Fibroblast of skin of back (primary cell): ENCODE measurements around the gene PCDHA2. TPM values are rescaled to one million over a fixed set of nuclear protein-coding genes. Genes with fewer than 3 reads are reported as not detected.
"Not testable (repeated sequence)": the region's sequence is repeated elsewhere in the genome, so short reads cannot be mapped to it uniquely, and the experiment has no call there.

Source experiments
- DNase-seq: peaks from one replicate; pipeline ENCODE4 v3.0.0-alpha.2; 2013
- polyA plus RNA-seq, 2 experiments: library from polyadenylated mRNA; unstranded; fragments of 120-200 nt; gene quantifications; one replicate each; pipeline ENCODE4 v1.2.1, GENCODE V29; 2013; ENCODE audit not compliant: insufficient read length in 2 of 2

PCDHA2 gene
- not detected for polyA plus RNA-seq (2013, experiment 1 of 2; ENCODE audit: insufficient read length)
- 0.04 TPM for polyA plus RNA-seq (2013, experiment 2 of 2; ENCODE audit: insufficient read length)

- DNase-seq = no peak
Observed at GRCh38 chr5:140794595-140795258, at the start of gene PCDHA2. TSS of gene PCDHA2 (plus strand) at chr5:140794852.

DNA sequence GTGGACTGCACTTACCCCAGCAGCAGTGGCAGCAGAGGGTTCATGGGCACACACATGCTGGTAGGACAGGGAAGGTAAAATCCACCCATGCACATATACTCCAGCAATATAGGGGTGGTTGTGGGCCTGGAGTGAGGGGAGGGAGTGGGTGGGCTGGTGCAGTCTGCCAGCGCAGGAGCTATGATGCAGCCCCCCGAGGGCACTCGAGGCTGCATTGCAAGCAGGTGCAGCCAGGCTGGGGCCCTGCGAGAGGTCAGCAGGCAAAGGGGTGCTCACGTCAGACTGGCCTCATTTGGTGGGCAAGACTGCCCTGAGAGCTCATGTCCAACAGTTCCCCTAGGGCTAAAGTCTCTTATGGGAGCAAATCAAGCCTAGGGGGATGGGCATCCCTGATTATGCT, 41.1 kb upstream of the PCDHA2 start:
- no peak for DNase-seq

DNA sequence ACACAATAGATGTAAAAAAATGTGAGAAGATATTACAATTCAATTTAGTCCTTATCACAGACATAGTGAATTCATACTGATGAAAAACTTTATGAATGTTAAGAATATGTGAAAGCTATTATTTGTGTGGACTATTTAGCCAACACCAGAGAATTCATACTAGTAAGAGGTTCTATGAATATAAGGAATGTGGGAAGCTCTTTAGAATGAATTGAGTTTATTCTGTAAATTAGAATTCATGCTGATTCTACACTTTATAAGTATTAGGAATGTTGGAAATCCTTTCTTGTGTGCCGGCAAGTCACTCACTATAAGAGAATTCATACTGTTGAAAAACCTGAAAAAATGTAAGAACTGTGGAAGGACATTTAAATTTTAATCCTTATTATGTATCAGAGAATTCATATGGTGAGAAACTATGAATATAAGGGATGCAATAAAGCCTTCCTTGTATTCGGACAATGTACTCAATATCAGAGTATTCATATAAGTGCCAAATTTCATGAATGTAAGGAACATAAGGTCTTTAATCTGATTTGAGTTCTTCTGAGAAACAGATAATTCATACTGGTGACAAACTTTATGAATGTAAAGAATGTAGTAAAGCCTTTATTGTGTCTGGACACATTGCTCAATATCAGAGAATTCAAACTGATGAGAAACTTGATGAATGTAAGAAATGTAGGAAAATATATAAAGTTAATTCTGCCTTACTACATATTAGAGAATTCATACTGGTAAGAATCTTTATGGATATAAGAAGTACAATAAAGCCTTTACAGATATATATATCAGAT, 30.3 kb upstream of the PCDHA2 start:
- no peak for DNase-seq

GRCh38 chr5:140767444-140767843, 27.2 kb upstream of the PCDHA2 start:
- no peak for DNase-seq

GRCh38 chr5:140780512-140780911, 14.1 kb upstream of the PCDHA2 start:
- DNase-seq = no peak

DNA sequence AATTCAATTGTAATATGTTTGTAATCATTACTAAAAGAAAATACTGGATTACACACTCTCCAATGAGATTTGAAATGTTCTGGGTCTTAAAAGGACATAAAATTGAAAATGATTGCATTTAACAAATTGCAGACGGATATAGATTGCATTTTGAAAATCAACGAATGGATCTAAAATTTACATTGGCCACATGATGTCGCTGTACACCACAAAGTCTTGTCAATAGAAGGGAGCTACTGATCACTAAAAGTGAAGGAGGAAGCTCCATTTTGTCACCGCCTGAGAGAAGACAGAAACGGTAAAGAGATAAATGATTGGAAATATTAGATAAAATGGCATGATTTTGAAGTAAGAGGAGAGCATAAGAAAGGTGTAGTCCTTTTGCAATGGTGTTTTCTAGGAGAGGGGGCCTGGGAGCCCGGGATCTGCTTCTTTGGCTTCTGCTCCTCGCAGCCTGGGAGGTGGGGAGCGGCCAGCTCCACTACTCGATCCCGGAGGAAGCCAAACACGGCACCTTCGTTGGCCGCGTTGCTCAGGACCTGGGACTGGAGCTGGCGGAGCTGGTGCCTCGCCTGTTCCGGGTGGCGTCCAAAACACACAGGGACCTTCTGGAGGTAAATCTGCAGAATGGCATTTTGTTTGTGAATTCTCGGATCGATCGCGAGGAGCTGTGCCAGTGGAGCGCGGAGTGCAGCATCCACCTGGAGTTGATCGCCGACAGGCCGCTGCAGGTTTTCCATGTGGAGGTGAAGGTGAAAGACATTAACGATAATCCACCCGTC, 8.6 kb upstream of the PCDHA2 start, which contains the start of gene PCDHA1:
PCDHA1 (plus strand) TSS at position 236 of the 782 bp plus-strand sequence.
- no peak for DNase-seq

- DNase-seq = not testable (repeated sequence)
Observed at GRCh38 chr5:140787422-140787821, 7.2 kb upstream of the PCDHA2 start.

- DNase-seq = not testable (repeated sequence)
Observed at GRCh38 chr5:140787849-140788504, 6.7 kb upstream of the PCDHA2 start.

DNA sequence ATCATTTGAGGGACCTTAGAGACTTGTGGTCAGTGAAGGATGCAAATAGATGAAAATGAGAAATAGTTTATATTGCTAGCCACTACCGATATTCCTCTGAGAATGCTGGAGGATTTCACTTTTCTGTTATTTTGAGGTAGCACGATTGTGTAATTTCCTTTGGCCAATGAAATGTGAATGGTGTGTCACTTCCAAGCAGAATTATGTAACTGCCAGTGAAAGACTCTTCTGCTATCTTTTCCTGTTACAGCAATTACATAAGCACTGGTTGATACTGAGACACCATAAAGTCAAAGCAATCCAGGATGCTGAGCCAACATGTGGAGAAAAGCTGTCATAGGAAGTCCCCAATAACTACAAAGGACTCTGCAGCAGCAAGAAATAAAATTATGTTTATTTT, 3.6 kb upstream of the PCDHA2 start:
- no peak for DNase-seq

- DNase-seq = peak; percentile 3
Observed at GRCh38 chr5:140795259-140795641, 598 bp downstream of the PCDHA2 start.

DNA sequence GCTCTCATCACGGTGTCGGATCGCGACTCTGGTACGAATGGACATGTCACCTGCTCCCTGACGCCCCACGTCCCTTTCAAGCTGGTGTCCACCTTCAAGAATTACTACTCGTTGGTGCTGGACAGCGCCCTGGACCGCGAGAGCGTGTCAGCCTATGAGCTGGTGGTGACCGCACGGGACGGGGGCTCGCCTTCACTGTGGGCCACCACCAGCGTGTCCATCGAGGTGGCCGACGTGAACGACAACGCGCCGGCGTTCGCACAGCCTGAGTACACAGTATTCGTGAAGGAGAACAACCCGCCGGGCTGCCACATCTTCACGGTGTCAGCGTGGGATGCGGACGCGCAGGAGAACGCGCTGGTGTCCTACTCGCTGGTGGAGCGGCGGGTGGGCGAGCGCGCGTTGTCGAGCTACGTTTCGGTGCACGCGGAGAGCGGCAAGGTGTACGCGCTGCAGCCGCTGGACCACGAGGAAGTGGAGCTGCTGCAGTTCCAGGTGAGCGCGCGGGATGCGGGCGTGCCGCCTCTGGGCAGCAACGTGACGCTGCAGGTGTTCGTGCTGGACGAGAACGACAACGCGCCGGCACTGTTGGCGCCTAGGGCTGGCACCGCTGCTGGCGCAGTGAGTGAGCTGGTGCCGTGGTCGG, 1.5 kb downstream of the PCDHA2 start:
- DNase-seq = not testable (repeated sequence)

DNA sequence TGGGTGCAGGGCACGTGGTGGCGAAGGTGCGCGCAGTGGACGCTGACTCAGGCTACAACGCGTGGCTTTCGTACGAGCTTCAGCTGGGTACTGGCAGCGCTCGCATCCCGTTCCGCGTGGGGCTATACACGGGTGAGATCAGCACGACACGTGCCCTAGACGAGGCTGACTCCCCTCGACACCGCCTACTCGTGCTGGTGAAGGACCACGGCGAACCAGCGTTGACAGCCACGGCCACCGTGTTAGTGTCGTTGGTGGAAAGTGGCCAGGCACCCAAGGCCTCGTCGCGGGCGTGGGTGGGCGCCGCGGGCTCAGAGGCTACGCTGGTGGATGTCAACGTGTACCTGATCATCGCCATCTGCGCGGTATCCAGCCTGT, 2.1 kb downstream of the PCDHA2 start:
- no peak for DNase-seq

- peak; percentile 21 for DNase-seq
Observed at GRCh38 chr5:140800816-140801493, 6.3 kb downstream of the PCDHA2 start, which contains the start of gene PCDHA3. TSS of gene PCDHA3 (plus strand) at chr5:140801057.

- DNase-seq = no peak
Observed at GRCh38 chr5:140801494-140801841, 6.8 kb downstream of the PCDHA2 start.

DNA sequence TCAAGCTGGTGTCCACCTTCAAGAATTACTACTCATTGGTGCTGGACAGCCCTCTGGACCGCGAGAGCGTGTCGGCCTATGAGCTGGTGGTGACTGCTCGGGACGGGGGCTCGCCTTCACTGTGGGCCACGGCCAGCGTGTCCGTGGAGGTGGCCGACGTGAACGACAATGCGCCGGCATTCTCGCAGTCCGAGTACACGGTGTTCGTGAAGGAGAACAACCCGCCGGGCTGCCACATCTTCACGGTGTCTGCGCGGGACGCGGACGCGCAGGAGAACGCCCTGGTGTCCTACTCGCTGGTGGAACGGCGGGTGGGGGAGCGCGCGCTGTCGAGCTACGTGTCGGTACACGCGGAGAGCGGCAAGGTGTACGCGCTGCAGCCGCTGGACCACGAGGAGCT, 7.7 kb downstream of the PCDHA2 start:
- not testable (repeated sequence) for DNase-seq

GRCh38 chr5:140802781-140803271, 8.2 kb downstream of the PCDHA2 start:
- no peak for DNase-seq

GRCh38 chr5:140806834-140807775, 12.5 kb downstream of the PCDHA2 start, which contains the start of gene PCDHA4:
TSS of gene PCDHA4 (plus strand) at chr5:140807068.
- peak; percentile 8 for DNase-seq

DNA sequence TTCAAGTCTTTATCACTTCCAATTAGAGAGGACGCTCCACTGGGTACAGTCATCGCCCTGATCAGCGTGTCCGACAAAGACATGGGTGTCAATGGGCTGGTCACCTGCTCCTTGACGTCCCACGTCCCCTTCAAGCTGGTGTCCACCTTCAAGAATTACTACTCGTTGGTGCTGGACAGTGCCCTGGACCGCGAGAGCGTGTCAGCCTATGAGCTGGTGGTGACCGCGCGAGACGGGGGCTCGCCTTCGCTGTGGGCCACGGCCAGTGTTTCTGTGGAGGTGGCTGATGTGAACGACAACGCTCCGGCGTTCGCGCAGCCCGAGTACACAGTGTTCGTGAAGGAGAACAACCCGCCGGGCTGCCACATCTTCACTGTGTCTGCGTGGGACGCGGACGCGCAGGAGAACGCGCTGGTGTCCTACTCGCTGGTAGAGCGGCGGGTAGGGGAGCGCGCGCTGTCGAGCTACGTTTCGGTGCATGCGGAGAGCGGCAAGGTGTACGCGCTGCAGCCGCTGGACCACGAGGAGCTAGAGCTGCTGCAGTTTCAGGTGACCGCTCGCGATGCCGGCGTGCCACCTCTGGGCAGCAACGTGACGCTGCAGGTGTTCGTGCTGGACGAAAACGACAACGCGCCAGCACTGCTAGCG, 13.7 kb downstream of the PCDHA2 start:
- not testable (repeated sequence) for DNase-seq

GRCh38 chr5:140808889-140809291, 14.2 kb downstream of the PCDHA2 start:
- DNase-seq = no peak
